CD4-positive, alpha-beta T cell treated with Interleukin-2 at 100 ng/mL for 4 hours (primary cell): ENCODE results near the gene TCP11.
A peak's percentile ranks its signal among the peaks of the same experiment; 100 is the strongest.

Experiments
- DNase-seq: peaks from one replicate; pipeline ENCODE4 v3.0.0-alpha.2; 2020; ENCODE audit warnings: low spot score

Gene TCP11

DNA sequence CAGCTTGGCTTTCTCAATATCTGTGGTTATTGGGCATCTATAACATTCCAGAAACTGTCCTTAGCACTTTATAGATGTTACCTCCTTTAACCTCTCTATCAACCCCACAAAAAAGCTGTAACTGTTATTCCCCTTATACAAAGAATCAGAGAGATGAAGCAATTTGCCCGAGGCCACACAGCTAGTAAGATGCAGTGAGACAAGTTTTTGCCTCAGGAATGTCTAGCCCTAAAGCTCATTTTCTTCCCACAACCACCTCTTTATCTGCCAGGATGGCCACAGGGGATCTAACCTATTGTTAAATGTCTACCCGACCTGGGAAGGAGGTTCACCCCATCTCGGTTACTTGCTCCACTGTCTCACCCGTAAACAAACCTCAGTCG lies 31.9 kb upstream of the TCP11 start:
- DNase-seq, result no peak

DNA sequence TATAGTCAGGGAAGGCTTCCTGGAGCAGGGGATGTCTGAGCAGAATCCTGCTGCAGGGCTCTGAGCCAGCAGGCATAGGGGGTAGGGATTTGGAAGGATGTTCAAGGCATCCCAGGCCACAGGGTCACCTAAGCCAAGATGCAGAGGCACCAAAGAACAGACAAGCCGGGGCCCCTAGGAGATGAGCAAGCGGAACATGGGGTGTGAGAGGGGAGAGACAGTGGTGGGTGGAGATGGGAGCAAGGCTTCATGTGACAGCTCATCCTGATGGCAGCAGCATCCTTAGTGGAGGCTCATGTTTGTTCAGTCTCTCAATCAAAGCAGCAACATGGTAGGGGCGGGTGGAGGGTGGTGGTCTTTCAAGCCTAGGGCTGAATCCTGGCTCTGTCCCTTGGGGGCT lies 29.8 kb upstream of the TCP11 start:
- no peak for DNase-seq

DNA sequence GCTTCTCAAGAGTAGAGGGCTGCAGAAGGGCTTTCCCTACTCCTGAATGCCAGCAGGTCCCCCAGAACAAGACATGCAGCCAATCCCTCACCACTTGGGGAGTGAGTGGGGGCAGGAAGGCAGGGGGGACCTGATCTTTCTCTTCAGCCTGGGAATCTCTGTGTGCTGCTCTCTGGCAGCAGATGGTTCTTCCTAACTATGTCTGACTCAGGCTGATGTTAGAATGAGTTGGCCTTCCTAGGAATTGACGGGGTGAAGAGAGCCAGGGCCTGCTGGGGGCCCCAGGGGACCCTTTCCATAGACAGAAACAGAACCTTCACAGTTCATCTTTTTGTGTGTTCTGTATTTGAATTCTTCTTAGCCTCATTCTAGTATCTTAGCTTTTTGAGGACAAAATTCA lies 29.0 kb upstream of the TCP11 start:
- DNase-seq, result no peak

DNA sequence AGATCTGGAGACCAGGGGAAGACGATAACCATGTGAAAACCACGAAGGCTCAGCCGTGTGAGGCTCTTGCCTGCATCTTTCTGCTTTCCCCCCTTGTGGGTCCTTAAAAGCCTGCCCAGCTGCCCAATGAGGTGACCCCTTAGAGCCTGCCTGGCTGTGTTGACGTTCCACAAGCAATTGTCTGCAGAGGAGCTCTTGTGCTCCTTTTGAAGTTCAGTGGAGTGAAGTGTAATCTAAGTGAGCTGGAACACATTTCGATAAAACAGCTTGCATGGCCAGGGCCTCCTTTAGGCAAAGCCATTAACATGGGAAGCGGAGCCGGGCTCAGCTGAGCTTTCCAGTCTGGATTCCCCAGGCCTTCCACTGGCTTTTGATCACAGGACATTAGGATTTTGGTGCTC lies 27.3 kb upstream of the TCP11 start:
- no peak for DNase-seq

DNA sequence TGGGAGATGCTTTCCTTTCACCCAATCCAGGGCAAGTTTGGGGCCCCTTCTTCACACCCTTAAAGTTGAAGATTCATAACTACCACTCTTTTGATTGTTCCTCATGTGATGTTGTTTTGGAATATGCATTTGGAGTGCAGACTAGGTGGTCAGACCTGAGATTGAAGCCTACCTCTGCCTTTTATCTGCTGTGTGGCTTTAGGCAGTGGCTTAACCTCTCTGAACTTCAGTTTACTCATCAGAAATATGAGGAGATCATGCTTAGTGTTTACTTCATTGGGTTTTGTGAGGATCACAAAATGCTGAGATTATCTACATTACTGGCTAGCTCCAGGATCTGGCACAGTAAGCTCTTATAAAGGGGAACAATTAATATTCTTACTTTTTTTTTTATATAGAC lies 26.4 kb upstream of the TCP11 start:
- DNase-seq, result no peak

DNA sequence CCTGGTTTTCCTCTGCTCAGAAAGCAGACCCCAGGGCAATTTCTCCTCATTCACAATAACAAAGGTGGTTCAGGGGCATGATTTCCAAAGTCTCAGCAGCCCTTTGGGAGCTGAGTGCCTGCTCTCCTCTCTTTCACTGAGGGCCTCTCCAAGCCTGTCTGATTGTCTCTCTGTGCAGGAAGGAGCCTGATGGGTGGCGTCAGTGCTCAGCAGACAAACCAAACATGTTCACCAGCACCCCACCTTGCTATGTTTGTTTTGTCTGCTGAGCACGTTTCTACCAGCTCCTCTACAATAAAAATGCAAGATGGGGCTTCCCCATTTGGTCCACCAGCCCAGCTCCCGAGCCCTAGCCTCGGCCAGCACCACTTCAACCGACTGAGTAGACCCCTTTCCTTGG lies 25.4 kb upstream of the TCP11 start:
- no peak for DNase-seq

DNA sequence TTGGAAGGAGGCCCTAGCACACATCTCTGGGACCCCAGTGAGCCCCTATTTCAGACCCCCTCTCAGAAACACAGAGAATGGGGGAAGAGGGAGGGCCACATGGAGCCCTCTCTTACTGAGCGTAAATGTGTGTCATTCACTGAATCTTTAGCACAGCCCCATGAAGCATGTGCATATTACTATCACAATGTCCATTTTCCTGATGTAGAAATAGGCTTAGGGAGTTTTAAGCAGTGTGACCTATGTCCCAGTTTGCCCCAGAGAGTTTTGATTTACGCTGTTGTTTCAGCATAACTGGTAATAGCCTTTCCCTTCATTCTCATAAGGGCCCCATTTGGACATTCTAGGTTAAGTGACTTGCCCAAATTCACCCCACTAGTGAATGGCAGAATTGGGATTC lies 25.0 kb upstream of the TCP11 start:
- DNase-seq, result no peak

DNA sequence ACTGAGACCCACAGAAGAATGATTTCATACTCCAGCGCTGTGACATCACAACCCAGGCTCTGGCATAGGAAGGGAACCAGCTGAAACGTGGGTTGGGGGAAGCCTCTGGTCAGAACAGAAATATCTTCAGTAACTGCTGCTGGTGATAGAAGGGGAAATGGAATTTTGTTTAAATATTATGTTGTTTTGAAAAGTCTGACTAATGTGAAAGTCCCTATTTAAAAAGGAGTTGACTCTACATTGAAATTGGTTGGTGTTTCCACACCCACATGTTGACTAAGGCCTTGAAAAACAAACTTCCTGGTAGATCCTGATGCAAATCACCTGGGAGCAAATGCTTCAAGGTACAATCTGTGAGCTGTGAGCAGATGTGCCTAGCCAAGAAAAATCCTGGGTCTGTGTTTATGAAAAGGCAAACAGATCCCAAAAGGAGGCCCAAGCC lies 24.5 kb upstream of the TCP11 start:
- DNase-seq, result no peak

DNA sequence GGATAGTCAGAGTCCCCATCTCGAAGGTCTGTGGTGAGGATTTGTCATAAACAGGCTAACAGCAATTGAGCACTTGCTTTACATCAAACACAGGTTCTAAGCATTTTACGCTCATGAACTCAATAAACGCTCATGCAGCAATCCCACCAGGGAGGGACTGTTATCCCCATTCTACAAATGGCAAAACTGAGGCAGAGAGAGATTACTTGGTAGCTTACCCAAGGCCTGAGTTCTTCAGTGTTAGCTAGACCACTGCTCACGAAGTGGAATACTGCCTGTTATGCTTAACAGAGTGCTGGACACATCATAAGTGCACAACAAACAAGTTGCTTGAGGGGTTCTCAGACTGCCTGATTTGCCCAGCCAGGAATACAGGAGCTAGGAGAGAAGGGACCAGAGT lies 23.7 kb upstream of the TCP11 start:
- no peak for DNase-seq

DNA sequence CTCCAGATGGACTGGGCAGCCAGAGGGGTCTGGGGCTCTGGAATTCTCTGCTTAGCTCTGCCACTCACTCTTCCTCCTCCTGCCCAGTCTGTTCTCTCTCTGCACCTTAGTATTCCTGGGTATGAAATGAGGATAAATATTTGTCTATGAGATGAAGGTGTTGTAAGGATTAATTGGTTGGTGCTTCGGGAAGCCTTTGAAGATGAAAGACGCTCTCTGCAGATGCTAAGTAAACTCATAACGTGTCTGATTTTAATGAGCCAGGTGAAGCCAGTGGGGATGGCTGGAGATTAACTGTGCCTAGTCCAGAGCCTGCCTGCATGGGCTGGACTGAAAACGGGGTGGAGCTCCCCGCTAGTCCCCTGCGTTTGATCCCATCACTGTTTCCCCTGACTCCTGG lies 23.1 kb upstream of the TCP11 start:
- no peak for DNase-seq

DNA sequence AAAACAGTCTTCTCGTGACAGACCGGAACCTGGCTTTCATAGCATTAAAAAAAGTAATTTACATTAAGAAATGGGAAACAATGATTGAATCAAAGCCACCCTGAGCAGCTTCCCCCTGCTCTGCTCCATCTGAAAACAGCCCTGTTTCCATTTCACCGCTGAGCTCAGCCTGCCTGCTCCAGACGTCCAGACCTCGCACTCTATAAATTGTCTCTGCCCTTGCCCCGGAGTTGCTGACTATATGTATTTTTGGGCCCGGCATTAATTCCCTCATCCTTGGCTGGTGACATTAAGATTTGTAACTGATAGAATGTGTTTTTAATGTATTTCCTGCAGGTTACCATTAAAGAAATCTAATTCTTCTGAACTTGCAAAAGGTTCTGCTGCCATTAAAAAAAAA lies 22.7 kb upstream of the TCP11 start:
- DNase-seq, result no peak

DNA sequence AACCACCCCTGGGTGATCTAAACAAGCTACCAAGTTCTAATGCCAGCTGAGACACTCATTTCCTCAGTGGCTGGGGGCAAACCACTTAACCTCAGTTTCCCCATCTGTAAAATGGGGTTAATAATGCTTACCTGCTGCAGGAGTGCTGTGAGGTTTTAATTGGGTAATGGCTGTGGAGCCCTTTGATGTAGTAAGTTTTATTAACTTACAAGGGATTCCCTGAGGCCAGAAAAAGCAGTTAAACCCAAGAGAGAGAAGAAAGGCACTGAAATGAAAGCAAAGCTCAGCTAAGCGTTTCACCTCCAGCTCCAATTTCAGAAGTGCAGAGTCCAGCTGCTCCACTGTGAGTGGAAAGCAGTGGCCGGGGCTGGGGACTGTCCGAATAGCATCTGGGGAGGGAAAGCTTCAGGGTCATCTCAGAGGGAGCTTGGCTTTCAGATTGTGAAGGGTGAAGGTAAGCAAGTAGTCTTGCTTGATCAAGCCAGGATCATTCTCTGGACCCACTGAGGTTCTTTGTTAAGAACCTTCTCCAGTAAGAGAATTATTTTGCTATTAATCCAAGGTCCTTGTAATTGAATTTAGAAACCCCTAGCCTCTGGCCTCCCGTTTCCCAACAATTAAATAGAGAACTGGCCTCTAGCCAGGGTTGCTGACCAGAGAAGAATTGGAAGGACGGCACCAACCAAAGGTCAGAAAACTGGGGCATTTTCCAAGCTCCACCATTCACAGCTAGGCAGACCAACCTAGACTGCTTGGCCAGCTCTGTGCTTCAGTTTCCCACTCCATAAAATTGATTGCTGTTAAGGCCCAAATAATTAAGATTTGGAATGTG lies 20.9 kb upstream of the TCP11 start:
- no peak for DNase-seq

DNA sequence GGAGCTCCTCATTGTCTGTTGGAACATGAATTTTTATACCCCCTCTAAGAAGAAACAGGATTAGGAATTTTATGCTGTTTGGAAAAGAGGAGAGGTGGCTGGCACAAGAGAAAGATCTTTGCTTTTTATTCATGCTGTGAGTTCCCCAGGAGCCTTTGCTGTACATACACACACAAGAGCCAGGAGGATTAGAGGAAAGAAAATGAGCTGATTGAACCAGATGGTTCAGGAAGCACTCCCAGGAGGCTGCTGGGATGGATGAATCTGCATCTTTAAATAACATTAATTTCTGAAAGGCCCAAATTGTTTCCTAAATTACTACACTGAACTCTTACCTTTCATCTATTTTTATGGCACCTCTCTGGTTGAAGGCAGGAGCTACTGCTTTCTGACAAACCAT lies 20.1 kb upstream of the TCP11 start:
- no peak for DNase-seq

DNA sequence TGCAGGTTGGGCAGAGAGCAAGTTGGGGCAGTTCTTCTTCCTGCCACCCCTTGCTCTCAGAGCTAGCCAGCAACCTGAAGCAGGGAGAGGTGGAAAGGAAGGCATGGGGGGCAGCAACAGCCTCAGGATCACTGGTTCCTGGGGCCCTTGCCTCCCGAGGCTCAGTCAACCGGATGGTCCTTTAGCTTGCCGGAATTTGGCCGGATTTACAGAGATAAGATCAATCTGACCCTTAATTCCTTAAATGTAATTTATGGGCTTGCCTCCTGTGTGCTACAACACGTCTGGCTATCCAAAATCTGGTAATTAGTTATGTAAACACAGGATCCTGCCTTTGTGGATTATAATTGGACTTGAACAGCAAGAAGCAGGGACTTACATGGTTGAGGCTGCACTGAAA lies 19.5 kb upstream of the TCP11 start:
- DNase-seq, result no peak

DNA sequence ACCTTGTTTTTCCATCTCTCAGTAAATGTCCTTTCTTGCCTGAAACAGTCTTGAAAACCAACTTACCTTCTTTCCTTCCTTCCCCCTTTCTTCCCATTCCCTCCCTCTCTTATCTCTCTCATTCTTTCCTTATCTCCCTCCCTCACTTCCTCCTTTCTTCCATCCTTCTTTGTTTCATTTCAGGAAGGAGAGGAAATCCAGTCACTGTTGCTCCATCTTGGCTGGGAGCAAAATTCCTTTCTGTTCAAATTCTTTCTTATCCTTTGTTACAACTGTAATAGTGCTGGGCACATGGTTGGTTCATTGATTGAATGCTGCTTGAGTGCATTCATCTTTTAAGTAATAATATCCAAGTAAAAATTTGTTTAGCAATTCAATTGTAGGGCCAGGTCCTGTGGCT lies 17.4 kb upstream of the TCP11 start:
- no peak for DNase-seq

DNA sequence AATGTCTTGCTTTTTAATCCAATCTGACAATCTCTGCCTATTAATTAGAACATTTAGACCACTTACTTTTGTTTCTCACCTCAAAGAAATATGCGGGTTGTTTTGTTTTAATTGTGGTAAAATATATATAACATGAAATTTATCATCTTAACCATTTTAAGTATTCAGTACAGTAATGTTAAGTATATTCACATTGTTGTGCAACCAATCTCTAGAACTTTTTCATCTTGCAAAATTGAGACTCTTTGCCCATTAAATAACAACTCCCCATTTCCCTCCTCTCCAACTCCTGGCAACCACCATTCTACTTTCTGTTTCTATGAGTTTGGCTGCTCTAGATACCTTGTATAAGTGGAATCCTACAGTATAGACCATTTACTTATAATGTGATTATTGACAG lies 13.8 kb upstream of the TCP11 start:
- DNase-seq, result no peak

DNA sequence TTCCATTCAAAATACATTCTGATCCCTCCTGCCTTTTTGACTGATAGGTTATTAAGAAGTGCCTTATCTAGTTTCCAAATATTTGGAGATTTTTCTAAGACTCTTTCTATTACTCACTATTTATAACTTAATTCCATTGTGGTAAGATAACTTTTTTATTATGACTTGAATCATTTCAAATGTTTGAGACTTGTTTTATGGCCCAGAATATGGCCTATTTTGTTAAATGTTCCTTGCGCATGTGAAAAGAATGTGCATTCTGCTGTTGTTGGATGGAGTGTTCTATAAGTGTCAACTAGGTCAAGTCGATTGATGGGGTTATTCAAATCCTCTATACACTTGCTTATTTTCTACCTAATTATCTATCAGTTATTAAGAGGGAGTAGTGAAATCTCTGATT lies 13.1 kb upstream of the TCP11 start:
- no peak for DNase-seq

DNA sequence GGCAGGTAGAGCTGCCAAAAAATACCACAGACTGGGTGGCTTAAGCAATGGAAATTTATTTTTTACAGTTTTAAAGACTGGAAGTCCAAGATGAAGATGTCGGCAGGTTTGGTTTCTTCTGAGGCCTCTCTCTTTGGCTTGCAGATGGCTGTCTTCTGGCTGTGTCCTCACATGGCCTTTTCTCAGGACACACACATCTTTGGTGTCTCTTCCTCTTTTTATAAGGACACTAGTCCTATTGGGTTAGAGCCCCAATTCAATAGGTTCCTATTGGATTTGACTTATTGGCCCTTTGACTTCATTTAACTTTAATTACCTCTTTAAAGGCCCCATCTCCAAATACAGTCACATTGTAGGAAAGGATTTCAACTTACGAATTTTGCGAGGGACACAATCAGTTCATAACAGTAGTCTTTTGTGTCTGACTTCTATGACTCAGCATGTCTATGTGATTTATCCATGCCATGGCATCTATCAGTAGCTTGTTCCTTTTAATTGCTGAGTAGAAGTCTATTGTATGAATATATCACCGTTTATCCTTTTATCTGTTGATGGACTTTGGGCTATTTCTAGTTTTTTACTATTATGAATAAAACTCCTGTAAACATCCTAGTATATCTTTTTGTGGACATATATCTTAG lies 11.0 kb upstream of the TCP11 start:
- DNase-seq, result no peak

DNA sequence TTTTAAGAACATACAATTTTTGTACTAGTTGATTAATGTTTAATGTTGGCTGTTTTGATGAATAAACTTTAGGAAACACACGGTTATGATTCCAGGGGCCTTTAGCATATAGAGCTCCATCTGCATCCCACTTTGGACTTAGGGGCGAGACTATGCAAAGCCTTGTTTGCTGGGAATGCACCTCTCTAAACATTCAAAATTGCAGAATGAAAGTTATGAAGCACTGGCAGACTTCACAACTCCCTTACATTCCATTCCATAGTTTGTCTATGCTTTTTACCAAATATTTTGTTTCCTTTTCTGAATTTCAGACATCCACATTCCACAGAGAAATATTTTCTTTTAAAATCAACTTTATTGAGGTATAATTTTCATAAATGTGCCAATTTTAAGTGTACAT lies 10.3 kb upstream of the TCP11 start:
- no peak for DNase-seq

DNA sequence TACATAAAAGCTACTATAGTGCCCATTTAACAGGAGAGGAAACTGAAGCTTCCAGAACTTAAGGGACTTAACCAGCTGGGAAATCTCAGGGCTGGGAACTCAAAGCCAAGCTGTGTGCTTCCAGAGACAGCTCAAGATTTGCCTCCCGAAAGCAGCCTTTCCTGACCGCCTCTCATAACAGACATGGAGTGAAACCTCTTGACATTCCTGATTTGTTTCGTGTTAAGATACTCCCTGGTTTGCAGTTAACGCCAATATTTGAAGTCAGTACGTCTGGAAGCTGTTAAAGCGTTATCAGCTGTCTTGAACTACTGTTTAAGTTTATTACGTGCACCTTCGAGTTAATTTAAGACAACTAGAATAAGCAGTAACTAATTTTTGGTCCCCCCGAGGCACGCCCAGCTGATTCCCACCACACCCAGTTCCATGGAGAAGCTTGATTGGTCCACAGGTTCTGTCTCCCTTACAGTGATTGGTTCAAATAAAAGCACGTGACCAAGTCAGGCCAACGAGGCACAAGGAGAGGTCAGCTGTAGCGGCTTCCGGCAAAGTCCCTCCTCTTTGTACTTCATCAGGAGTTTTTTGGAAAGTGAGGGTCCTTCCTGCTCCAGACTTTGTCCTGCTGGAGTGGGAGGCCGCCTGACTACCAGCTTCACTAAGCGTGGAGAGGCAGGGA lies 8.9 kb upstream of the TCP11 start:
- no peak for DNase-seq

DNA sequence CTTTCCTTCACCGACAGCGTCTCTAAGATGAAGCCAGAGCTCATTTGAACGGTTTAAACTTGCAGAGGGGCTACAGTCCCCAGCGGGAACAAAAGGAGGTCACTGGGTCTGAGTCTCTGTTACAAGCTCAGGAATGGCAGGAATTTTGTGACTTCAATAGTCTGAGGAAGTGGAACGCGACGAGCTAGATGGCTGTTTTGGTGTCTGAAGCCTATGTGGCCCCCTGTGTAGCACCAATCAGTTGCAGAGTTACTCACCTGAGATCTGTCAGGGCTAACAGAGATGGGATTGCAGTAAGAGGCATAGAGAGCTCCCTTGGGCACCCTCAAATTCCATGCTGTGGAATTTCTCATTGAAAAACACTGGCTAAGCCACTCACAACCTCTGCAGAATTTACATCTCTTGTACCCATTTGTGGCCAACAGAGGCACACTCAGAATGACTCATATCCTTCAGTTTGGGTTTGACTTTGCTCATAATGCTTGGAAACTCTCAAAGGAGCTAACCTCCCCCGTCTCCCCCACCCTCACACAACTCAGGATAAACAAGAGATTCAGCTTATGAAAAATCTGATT lies 7.1 kb upstream of the TCP11 start:
- DNase-seq, result peak; percentile 4

DNA sequence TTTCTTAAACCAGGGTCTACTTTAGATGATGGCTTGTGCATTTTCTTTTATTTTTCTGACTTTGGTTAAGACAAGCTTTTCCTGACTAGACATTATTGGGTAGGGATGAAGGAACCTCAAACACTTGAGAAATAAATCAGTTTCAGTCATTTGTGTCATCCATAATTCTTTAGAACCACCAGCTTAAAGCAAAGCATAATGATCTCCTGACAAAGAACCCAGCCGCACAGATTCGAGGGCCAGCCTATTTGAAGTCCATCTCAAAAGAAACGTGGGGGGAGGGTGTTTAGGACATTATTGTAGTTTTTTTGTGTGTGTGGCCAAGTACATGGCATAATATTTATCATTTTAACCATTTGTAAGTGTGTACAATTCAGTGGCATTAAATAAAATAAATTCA lies 6.3 kb upstream of the TCP11 start:
- no peak for DNase-seq

DNA sequence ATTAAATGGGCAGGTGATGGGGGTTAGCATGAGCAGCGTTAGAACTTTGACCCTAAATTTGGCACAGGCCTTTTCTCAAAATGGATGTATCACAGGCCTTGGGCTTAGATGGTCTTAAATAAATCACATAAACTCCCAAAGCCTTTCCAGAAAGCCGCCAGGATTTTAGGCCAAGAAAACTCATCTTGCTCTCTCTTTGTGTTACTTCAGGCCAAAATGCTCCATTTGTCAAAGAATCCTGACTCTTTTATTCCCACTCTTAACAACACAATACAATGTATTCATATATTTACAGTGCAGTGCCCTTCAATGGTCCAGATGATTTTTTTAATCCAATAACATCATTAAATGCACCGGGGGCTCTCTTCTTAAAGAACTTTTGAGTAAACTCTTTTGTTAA lies 5.9 kb upstream of the TCP11 start:
- no peak for DNase-seq
